GM10847 (cell line): Measurements from ENCODE around the gene TMEM59L.

Experiments used
- POLR2A ChIP-seq: IDR thresholded peaks from 2 replicates; pipeline ENCODE4 v1.6.1; 2011; ENCODE audit not compliant: insufficient read length; ENCODE audit errors: extremely low read depth

TMEM59L gene

DNA sequence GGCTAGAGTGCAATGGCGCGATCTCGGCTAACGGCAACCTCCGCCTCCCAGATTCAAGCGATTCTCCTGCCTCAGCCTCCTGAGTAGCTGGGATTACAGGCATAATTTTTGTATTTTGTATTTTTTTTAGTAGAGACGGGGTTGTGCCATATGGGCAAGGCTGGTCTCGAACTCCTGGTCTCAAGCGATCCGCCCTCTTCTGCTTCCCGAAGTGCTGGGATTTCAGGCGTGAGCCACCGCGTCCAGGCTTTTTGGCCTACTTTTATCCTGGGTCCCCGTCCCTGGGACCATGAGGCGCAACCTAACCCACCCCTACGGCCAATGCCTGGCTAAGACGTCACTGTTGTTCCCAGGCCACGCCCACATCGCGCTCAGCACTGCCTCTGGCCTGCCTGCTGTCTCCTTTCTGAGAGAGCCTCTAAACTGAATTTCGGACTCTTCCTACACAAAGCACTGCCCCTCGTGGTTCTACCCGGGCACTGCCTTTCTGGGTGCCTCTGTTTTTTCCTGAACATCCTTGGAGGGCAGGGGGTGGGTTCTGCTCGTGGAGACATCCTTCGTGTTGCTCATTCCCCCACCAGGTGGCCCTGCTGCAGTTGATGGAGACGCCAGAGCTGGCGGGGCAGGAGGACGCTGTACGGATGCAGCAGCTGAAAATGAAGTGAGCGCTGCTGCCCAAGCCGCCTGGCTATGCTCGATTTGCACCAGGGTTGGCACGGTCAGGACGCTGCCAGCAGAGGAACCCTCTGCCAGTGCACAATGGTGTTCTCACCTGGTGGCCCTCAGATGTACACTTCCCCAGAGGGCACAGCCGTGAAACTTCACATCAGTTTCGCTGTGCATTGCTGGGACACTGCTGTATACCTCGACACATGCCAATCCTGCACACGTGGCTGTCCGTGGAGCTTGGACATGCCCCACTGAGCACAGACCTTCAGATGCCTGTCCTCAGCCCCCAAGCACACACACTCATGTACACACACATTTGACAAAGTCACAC is 22.1 kb upstream of the TMEM59L start:
- no peak for TF ChIP-seq POLR2A

DNA sequence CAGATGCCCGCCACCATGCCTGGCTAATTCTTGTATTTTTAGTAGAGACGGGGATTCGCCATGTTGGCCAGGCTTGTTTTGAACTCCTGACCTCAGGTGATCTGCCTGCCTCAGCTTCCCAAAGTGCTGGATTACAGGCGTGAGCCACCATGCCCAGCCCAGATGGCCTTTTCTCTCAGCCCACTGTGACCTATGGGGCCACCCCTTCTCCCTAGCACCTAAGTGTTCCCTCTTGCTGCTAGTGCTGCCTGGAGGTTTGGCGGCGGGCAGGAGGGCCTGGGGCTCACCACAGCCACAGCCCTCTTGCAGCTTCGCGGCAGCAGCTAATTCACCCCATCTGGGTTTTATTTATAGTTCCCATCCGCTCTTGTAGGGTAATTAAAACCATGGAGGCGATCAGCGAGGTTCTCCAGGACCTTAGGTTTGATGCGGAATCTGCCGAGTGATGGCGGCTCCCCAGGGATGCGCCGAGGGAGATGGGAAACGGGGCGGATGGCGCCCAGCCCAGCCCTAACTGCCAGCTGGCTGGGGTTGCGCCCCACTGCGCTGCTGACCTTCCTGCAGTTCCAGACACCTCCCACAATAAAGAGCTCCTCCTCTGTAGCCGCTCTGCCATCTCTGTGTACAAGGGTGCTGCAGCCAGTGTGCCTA is 20.8 kb upstream of the TMEM59L start:
- TF ChIP-seq POLR2A, result no peak

DNA sequence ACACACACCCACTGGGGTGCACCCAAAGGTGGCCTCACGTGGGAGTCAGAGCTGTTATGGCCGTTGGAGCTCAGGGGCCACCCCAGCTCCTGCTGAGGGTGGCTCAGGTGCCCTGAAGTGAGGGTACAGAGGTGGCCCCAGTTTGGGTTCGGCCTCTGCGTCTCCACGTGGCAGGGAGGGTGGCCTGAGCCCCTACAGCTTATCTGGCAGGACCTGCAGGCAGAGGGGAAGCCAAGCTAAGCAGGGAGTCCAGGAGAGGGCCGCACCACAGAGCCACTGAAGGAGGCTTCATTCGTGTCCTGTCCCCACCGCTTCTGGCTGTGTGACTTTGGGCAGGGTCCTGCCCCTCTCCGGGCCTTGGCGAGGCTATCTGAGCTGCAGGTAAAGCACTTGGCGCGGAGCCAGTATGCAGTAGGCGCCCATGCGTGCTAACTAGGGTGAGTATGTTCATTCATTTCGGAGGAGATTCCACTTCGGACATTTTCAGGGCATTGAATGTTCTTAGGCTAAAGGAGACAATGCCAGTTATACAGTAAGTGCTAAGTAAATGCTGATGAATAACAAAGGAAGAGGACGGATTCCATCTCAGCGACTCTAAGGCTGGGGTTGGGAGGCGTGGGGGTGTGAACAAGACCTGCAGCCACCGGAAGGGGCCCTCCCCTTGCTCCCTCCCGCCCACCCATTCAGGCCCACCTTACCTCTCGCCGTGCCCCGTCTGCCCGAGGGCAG is 19.1 kb upstream of the TMEM59L start:
- TF ChIP-seq POLR2A, result no peak

GRCh38 chr19:18594096-18594823 is 18.4 kb upstream of the TMEM59L start:
- no peak for TF ChIP-seq POLR2A

DNA sequence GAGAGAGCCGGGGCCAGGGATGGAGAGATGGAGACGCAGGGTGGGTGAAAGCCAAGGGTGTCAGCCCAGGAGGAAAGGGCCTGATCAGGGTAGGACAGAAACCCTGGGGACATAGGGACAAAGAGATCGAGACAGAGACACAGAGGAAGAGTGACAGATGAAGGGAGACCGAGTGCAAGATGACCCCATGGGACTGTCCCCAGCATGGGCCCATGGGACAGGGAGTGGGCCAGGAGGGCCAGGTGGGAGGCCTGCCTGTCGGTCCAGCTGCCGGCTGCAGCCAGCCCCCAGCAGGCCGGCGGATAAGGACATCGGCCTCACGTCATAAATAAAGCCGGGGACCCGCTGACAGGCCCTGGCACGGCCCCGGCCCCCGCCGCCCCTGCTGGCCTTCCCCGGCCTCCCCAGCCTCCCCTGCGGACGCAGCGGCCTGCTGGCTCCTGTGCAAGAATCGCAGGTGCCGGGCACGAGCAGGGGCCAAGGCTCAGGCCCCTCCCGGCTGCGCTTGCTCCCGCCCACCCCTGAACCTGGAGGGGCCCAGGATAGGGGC is 17.8 kb upstream of the TMEM59L start:
- TF ChIP-seq POLR2A, result no peak

DNA sequence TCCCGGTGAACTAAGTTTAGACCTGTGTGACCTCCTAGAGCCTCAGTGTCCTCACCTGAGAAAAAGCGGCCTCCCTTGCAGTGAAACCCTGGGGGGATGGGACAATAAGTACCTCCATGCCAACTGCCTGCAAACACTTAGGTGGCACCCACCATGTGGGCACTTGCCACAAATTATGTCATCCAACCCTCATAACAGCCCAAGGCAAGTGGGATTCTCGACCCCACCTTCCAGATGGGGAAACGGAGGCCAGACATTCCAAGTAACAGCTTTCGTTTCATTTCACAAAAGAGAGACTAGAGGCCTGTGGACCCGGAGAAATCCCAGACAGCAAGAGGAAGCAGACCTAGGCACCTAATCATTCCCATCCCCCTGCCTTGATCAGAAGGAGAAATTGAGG is 17.2 kb upstream of the TMEM59L start:
- TF ChIP-seq POLR2A, result no peak

- TF ChIP-seq POLR2A, result no peak
These were observed 15.9 kb upstream of the TMEM59L start for GRCh38 chr19:18596752-18597157.

DNA sequence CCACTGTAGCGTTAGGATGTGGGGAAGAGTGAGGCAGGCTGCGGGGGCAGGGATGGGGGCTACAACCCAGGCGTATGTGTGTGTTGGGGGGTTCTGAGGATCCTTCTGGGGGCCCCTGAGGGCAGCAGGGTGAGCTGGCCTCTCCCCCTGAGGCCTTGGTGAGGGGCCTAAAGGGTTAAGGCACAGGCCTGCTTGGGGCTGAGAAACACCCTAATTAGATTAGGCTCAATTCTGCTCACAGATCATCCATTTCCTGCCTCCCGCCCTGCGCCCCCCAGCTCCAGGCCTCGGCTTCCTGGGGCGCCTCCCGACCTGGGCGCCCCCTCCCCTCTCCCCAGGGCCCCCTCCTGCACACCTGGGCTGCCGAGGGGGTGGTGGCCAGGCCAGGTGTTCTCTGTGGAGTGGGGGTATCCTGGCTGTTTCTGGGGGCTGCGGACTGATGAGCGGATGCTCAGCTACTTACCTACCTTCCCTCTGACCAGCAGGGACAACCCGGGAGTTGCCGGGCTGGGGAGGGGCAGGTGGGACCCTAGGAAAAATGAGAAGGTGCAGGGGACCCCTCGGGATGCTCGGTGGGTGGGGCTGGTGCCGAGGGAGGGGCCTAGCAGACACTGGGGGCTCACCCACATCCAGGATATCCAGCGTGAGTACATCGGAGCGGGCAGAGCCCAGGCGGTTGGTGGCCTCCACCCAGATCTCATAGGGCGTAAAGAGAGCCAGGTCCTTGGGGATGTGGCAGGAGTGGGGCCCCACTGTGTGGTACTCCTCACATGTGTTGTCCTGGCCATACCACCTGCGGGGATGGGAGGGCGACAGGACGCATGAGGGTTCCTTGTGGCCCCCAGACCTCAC is 14.6 kb upstream of the TMEM59L start:
- TF ChIP-seq POLR2A, result no peak

DNA sequence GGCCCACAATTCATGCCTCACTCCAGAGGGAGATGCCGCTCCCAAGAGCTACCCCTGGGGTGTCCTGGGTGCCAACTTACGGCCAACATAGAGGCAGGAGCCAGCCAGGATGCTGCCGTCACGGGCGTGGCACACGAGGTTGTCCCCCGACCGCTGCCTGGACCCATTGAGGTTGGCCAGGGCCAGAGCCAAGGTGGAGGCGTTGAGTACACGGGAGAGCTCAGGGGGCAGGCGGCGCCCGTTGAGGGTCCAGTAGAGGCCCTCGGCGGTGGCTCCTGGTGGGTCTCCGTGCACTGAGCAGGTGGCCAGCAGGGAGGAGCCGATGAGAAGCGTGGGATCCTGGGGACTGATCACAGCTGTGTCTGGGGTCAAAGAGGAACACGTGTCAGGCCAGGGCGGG is 13.2 kb upstream of the TMEM59L start:
- no peak for TF ChIP-seq POLR2A

DNA sequence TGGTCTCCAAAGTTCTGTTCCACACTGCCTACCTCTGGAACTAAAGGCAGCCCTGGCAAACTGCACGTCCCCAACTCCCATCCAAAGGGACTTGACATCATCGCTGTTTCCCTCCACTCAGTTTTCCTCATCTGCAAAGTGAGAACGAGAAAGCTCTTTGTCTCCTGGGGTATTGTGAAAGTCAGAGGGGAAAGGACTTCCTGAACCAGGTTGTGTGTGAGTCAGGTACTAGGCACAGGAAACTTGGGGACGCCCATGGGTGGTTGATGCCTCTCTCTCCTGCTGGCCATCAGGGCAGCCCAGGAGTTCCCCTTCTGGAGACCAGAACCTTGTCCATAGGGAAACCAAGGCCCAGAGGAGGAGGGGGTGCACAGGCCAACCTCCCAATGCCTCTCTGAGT is 10.8 kb upstream of the TMEM59L start:
- no peak for TF ChIP-seq POLR2A

DNA sequence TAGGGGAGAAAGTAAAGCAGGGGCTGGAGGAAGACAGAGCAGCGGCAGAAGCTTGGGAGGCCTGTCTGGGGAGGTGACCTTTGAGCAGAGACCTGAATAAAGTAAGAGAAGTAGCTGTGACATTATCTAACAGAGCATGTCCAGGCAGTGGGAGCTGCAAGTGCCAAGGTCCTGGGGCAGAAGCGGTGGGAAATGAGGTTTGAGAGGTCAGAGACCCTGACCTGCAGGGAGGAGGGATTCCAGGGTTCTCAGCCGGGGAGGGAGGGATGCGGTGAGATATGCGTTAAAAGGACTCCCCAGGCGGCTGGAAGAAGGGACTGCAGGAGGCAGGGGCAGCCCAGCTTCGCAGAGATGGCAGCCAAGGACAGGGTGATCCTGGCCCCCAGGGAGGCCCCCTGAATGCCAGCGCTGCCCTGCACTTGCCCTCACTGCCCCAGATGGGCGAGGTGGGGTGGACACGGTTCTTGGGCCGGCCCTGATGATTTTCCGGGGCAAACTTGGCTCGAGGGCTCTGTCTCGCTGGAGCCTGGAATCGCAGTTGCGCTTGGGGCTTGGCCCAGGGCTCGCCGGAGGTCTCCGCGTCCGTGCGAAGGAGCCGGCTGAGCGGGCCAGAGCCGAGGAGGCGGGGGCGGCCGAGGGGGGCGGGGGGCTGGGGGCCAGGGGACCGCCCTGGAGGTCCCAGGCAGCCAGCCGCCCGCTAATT is 9.3 kb upstream of the TMEM59L start:
- no peak for TF ChIP-seq POLR2A

- no peak for TF ChIP-seq POLR2A
These were observed 8.5 kb upstream of the TMEM59L start for GRCh38 chr19:18603958-18604819.
